ENCODE results near the gene SUGT1.
"Not testable (repeated sequence)": the region's sequence is repeated elsewhere in the genome, so short reads cannot be mapped to it uniquely, and the experiment has no call there.

Gene SUGT1

DNA sequence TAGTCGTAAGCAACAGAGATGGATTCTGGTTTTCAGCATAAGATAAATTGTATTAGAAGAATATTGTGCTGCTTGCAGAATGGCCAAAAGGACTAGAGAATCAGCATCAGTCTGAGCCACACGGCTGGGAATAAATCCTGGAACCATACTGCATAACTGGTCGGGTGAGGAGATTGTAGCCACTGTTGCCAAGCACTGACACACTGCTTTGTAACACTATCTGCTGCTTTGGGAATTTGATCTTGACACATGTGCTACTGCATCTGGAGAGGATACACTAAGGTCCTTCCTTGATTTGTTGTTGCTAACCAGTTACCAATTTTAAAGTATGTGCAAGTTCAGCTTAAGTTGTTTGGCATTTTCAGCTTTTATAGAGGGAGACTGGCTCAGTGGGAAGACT, 8.5 kb upstream of the SUGT1 start:
- in situ Hi-C loops (cut with MboI; ENCODE audit: low sequenced_read_pairs), result no loop called here
- Histone ChIP-seq H3K27me3 (ENCODE audit: low read depth) (no peaks in the 10 kb centered on the region), H3K36me3 (replicated peaks) (peaks cover 18% of the 10 kb centered on the region), H3K9me3 (no peaks in the 10 kb centered on the region), H3K4me1 (no peaks in the 10 kb centered on the region), H3K4me3 (no peak overlapping the region)
- DNase-seq (ENCODE audit: low spot score in 2 of 2), result no peak

DNA sequence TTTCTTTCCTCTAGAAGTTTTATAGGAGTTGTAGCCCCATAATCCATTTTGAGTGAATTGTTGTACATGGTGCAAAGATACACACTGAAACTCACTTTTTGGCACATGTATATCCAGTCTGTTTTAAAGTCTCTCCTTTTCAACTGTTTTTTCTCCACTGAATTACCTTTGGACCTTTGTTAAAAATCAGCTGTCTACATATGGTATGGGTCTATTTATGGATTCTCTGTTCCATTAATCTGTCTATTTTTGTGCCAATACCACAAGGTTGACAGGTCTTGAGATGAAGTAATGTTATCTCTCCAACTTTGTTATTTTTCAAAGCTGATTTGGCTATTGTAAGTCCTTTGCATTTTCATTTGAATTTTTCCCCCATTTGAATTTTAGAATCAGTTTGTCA, 5.7 kb upstream of the SUGT1 start:
- in situ Hi-C loops (cut with MboI; ENCODE audit: low sequenced_read_pairs), result no loop called here
- no peak overlapping the region for H3K4me3 ChIP-seq
- no peaks in the 10 kb centered on the region for H3K9me3 ChIP-seq
- H3K36me3 ChIP-seq (replicated peaks), result peaks cover 15% of the 10 kb centered on the region
- peaks cover 10% of the 10 kb centered on the region for H3K4me1 ChIP-seq
- no peaks in the 10 kb centered on the region for H3K27me3 ChIP-seq (ENCODE audit: low read depth)
- DNase-seq (ENCODE audit: low spot score in 2 of 2), result no peak

DNA sequence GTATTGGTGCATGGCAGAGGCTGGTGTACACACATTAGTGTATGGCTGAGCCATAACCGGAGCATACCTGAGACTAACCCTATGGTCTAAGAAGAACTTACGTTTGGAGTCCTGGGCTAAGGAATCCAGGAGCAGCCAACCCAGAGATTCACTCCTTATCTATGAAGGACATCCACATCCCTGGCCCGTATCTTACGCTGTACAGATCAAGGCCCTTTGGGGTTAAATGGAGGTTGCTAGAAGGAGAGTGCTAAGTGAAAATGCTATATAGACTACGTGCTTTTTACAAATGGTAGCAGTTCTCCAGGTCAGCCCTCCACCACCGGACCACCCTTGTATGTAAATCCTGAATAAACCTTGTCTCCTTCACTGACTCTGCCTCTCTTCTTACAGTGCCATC, 1.9 kb upstream of the SUGT1 start:
- in situ Hi-C loops (cut with MboI; ENCODE audit: low sequenced_read_pairs), result loop anchor here (25.0 kb wide), 1 partner anchor 312 kb away; no protein-coding TSS in a partner anchor
- Histone ChIP-seq H3K9me3 (no peaks in the 10 kb centered on the region), H3K27me3 (ENCODE audit: low read depth) (no peaks in the 10 kb centered on the region), H3K36me3 (replicated peaks) (peaks cover 21% of the 10 kb centered on the region), H3K4me1 (peaks cover 10% of the 10 kb centered on the region), H3K4me3 (peak overlapping the region; percentile 72)
- DNase-seq (ENCODE audit: low spot score in 2 of 2), result no peak

DNA sequence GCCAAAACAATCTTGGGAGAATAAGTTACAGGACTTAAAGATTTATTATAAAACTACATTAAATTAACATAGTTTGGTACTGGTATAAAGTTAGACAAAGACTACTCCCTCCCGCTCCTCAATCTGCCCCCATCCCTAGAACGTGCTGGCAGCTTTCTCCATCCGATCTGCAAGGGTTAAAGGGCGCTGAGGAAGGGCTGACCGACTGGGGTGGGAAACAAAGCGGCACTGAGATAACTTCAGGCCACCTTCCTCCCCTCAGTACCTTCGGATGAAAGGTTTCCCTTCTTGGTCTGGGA, 790 bp upstream of the SUGT1 start:
- Histone ChIP-seq H3K36me3 (replicated peaks) (peaks cover 21% of the 10 kb centered on the region), H3K4me1 (peaks cover 10% of the 10 kb centered on the region), H3K27me3 (ENCODE audit: low read depth) (no peaks in the 10 kb centered on the region), H3K4me3 (peak overlapping the region; percentile 72), H3K9me3 (no peaks in the 10 kb centered on the region)
- in situ Hi-C loops (cut with MboI; ENCODE audit: low sequenced_read_pairs), result loop anchor here (25.0 kb wide), 1 partner anchor 310 kb away; no protein-coding TSS in a partner anchor
- no peak for DNase-seq (ENCODE audit: low spot score in 2 of 2)

DNA sequence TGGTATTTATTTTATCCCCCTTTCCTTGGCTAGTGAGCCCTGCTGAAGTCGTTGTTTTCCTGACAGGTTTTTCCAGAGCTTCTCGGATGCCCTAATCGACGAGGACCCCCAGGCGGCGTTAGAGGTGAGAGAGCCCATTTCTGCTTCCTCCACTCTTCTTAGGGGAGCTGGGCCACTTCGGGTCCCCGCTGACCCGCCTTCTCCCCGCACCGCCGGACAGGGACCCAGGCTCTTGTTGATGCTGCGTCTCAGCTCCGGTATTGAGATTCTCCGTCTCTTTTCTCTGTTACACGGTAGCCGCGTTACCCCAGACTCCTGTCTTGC, 306 bp downstream of the SUGT1 start:
- H3K27me3 ChIP-seq (ENCODE audit: low read depth), result no peaks in the 10 kb centered on the region
- no peak for DNase-seq (ENCODE audit: low spot score in 2 of 2)
- peak overlapping the region; percentile 72 for H3K4me3 ChIP-seq
- H3K9me3 ChIP-seq, result no peaks in the 10 kb centered on the region
- in situ Hi-C loops (cut with MboI; ENCODE audit: low sequenced_read_pairs), result loop anchor here (25.0 kb wide), 1 partner anchor 309 kb away; no protein-coding TSS in a partner anchor
- H3K36me3 ChIP-seq (replicated peaks), result peaks cover 22% of the 10 kb centered on the region
- H3K4me1 ChIP-seq, result peaks cover 10% of the 10 kb centered on the region

DNA sequence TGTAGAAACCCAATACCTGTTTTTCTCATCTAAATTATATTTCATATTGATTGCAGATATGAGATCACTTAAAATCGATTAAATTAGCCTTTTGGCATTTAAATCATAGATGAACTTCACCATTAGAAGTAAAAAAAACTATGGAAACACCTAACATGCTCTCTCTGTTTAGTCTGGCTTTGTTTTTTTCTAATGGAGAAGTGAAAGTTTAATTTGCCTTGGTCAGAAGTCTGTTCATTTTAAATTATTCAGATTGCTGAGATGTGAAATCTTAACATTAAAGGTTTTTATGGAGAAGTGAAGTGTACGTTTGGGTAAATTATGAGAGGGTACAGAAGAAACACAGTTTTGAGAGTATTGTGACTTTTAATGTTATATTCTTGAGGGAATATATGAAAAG, 6.7 kb downstream of the SUGT1 start:
- in situ Hi-C loops (cut with MboI; ENCODE audit: low sequenced_read_pairs), result loop anchor here (25.0 kb wide), 1 partner anchor 303 kb away; no protein-coding TSS in a partner anchor
- no peak for DNase-seq (ENCODE audit: low spot score in 2 of 2)
- no peaks in the 10 kb centered on the region for H3K9me3 ChIP-seq
- no peak overlapping the region for H3K4me3 ChIP-seq
- peaks cover 52% of the 10 kb centered on the region for H3K36me3 ChIP-seq (replicated peaks)
- H3K27me3 ChIP-seq (ENCODE audit: low read depth), result no peaks in the 10 kb centered on the region
- no peaks in the 10 kb centered on the region; the same call in 1 of the 2 replicates for H3K4me1 ChIP-seq

DNA sequence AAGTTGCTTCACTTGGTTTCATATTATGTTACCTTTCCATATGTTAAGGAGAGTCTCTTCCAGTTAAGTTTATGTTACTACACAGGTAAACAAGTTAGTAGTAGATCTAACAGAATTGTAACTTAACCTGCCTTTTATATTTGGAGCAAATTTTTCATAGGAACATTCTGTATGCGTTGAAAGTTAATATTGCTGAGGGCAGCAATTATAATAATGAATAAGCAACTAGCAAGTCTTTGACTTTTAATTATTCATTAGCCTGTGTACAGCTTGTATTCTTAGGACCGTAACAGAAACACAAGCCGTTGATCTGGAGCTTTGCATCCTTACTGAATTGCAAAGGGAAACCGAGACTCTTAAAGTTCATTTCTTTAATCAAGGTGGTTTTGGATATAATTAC, 11.6 kb downstream of the SUGT1 start:
- H3K4me1 ChIP-seq, result no peaks in the 10 kb centered on the region

DNA sequence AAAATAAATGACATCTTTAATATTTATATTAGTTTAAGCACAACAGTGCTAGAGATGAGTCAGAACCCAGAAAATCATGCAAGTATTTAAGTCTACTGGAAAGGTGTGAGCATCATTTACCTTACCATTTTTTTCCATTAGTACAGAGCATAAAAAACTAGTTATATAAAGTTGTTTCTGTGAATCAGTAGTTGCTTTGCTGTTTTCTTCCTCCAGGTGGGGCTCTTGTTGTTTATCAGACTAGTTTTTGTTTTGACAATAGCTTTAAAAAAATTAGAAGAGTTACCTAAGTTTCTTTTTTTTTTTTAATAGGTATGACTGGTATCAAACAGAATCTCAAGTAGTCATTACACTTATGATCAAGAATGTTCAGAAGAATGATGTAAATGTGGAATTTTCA, 12.7 kb downstream of the SUGT1 start:
- DNase-seq (ENCODE audit: low spot score in 2 of 2), result peak in 1 of 2 experiments; percentile 17
- H3K36me3 ChIP-seq (replicated peaks), result peaks cover 39% of the 10 kb centered on the region

More for the DNA sequence above, 11.6 kb downstream of the SUGT1 start:
- DNase-seq (ENCODE audit: low spot score in 2 of 2), result no peak
- Histone ChIP-seq H3K9me3 (no peaks in the 10 kb centered on the region), H3K36me3 (replicated peaks) (peaks cover 46% of the 10 kb centered on the region), H3K4me3 (no peak overlapping the region), H3K27me3 (ENCODE audit: low read depth) (no peaks in the 10 kb centered on the region)
- in situ Hi-C loops (cut with MboI; ENCODE audit: low sequenced_read_pairs), result loop anchor here (25.0 kb wide), 1 partner anchor 298 kb away; no protein-coding TSS in a partner anchor

DNA sequence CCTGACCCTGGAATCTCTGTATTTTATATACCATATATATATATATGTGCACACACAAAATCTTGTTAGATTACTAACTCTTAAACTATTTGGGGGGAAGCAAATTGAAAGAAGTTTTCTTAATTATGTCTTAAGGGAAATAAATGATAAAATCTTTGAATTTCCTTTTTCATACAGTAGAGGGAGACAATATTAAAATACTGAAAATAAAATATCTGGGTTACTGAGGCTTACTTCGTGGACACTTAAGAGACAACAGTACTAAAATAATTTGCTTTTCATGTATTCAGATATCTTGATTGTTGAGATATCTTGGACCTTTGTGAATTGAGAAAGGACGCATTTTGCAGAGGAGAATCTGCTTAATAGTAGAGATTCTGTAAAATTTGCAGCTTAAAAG, 17.0 kb downstream of the SUGT1 start:
- Histone ChIP-seq H3K36me3 (replicated peaks) (peaks cover 20% of the 10 kb centered on the region), H3K4me3 (no peak overlapping the region), H3K27me3 (ENCODE audit: low read depth) (no peaks in the 10 kb centered on the region), H3K4me1 (peaks cover 12% of the 10 kb centered on the region), H3K9me3 (no peaks in the 10 kb centered on the region)
- DNase-seq (ENCODE audit: low spot score in 2 of 2), result no peak
- in situ Hi-C loops (cut with MboI; ENCODE audit: low sequenced_read_pairs), result loop anchor here (25.0 kb wide), 1 partner anchor 293 kb away; no protein-coding TSS in a partner anchor

More for the DNA sequence above, 12.7 kb downstream of the SUGT1 start:
- Histone ChIP-seq H3K4me3 (no peak overlapping the region), H3K4me1 (no peaks in the 10 kb centered on the region), H3K27me3 (ENCODE audit: low read depth) (no peaks in the 10 kb centered on the region), H3K9me3 (no peaks in the 10 kb centered on the region)
- in situ Hi-C loops (cut with MboI; ENCODE audit: low sequenced_read_pairs), result loop anchor here (25.0 kb wide), 1 partner anchor 297 kb away; no protein-coding TSS in a partner anchor

DNA sequence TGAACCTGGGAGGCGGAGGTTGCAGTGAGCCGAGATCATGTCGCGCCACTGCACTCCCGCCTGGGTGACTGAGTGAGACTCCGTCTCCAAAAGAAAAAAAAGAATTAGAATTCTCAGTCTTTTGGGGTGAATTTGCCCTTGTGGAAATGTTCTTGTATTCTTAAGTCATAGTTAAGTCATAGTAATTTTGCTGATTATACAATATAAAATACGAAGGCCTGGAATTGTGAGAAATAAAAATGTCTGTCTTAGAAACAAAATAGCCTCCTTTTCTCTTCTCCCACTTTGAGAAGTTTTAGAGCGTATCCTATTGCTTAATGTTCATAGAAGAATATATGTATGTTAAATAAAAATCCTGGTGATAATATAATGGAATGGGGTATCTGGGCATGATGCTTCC, 18.1 kb downstream of the SUGT1 start:
- Histone ChIP-seq H3K27me3 (ENCODE audit: low read depth) (no peaks in the 10 kb centered on the region), H3K9me3 (no peaks in the 10 kb centered on the region), H3K4me1 (peaks cover 20% of the 10 kb centered on the region), H3K36me3 (replicated peaks) (peaks cover 18% of the 10 kb centered on the region), H3K4me3 (no peak overlapping the region)
- DNase-seq (ENCODE audit: low spot score in 2 of 2), result no peak
- in situ Hi-C loops (cut with MboI; ENCODE audit: low sequenced_read_pairs), result loop anchor here (25.0 kb wide), 1 partner anchor 292 kb away; no protein-coding TSS in a partner anchor

DNA sequence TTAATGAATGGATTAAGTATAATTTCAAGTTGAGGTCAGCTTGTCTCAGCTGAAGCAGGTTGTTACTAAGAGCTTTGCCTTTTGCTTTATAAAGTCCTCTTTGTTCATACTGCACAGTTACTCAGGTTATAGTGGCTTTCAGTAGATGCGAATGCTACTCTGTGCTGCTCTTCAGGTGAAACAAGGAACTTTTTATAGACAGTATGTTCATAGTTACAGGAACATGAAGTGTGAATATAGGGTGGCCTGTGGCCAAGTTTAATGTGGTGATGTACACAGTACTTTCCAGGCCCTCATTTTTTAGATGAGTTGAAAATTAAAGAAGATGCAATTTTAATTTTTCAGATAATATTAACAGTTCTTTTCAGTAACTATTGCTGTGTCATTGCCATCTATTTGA, 20.8 kb downstream of the SUGT1 start:
- Histone ChIP-seq H3K36me3 (replicated peaks) (peaks cover 8% of the 10 kb centered on the region; the same call in 1 of the 2 replicates), H3K27me3 (ENCODE audit: low read depth) (no peaks in the 10 kb centered on the region), H3K4me1 (peaks cover 20% of the 10 kb centered on the region), H3K4me3 (no peak overlapping the region), H3K9me3 (no peaks in the 10 kb centered on the region)
- in situ Hi-C loops (cut with MboI; ENCODE audit: low sequenced_read_pairs), result loop anchor here (25.0 kb wide), 1 partner anchor 289 kb away; no protein-coding TSS in a partner anchor
- no peak for DNase-seq (ENCODE audit: low spot score in 2 of 2)

DNA sequence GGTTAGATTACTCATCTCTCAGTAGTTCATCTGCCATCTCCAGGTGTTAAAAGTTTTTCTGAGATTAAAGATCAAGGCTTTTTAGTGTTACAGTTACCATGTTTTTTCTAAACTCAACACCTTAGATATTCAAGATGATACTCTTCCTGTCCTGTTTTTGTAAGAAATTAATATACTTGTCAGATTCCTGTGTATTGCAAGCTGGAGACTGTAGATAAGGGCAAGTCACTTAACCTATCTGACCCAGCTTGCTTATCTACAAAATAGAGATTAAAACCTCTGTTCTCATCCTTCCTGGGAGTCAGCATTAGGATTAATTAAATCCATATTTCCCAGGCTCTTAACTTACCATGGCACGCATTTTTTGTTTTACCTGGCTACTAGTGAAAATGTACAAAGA, 25.2 kb downstream of the SUGT1 start:
- in situ Hi-C loops (cut with MboI; ENCODE audit: low sequenced_read_pairs), result no loop called here
- Histone ChIP-seq H3K27me3 (ENCODE audit: low read depth) (no peaks in the 10 kb centered on the region), H3K4me1 (peaks cover 14% of the 10 kb centered on the region), H3K9me3 (no peaks in the 10 kb centered on the region), H3K36me3 (replicated peaks) (peaks cover 32% of the 10 kb centered on the region), H3K4me3 (no peak overlapping the region)
- DNase-seq (ENCODE audit: low spot score in 2 of 2), result no peak

DNA sequence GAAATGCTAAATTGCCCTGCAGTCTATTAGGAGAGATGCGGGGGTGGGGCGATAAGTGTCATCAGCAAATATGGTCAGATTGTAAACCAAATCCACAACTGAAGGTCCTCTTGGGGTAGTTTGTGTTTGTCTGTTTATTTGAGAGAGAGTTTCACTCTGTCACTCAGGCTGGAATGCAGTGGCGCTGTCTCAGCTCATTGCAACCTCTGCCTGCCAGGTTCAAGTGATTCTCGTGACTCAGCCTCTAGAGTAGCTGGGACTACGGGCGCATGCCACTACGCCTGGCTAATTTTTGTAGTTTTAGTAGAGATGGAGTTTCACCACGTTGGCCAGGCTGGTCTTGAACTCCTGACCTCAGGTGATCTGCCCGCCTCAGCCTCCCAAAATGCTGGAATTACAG, 33.2 kb downstream of the SUGT1 start:
- H3K4me1 ChIP-seq; in situ Hi-C loops (cut with MboI; ENCODE audit: low sequenced_read_pairs); H3K27me3 ChIP-seq (ENCODE audit: low read depth); H3K4me3 ChIP-seq; H3K9me3 ChIP-seq; DNase-seq (ENCODE audit: low spot score in 2 of 2): not testable (repeated sequence)
- peaks cover 49% of the 10 kb centered on the region for H3K36me3 ChIP-seq (replicated peaks)

DNA sequence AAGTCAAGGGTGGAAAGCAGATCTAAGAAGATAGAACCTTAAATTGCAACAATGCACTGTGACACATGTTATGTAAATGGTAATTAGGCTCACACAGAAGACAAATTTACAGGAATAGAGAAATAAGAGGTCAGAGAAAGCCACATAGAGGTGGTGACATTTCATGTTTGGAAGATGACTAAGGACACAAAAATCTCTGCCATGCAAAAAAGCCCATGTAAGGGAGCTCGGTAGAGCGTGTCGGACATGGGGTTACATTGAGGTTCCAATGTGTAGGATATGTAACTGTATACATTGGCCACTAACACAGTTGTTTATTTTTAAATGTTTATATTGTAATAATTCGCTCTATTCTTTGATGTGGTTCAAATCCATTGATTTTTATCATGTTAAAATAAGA, 33.7 kb downstream of the SUGT1 start:
- DNase-seq (ENCODE audit: low spot score in 2 of 2), result no peak
- no peaks in the 10 kb centered on the region; the same call in 1 of the 2 replicates for H3K4me1 ChIP-seq
- H3K27me3 ChIP-seq (ENCODE audit: low read depth), result no peaks in the 10 kb centered on the region
- H3K4me3 ChIP-seq, result no peak overlapping the region
- peaks cover 46% of the 10 kb centered on the region for H3K36me3 ChIP-seq (replicated peaks)
- H3K9me3 ChIP-seq, result no peaks in the 10 kb centered on the region
- in situ Hi-C loops (cut with MboI; ENCODE audit: low sequenced_read_pairs), result no loop called here

DNA sequence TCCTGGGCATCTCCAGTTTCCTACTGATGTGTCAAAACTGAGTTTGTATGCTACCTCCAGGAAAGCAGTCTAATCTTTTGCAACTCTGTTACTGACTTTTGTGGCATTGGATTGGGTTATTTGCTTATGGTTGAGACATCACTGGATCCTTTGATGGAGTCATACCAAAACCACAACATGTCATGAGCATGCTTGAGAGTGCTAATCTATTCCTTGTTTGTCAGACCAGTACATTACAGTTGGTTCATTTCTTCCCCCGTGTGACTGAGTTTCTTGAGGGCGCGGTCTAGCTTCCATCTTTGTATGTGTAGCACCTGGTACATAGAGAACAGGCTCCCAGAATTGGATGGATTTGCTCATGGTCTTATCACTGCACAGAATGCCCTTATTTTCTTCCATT, 43.2 kb downstream of the SUGT1 start:
- Histone ChIP-seq H3K36me3 (replicated peaks) (peaks cover 17% of the 10 kb centered on the region), H3K4me1 (no peaks in the 10 kb centered on the region; the same call in 1 of the 2 replicates), H3K4me3 (no peak overlapping the region), H3K27me3 (ENCODE audit: low read depth) (no peaks in the 10 kb centered on the region), H3K9me3 (no peaks in the 10 kb centered on the region)
- in situ Hi-C loops (cut with MboI; ENCODE audit: low sequenced_read_pairs), result no loop called here
- no peak for DNase-seq (ENCODE audit: low spot score in 2 of 2)

Measured in HAP-1 (cell line).